Fibroblast of skin of scalp (primary cell): ENCODE data around the gene FAM237A. TPM values are rescaled to one million over a fixed set of nuclear protein-coding genes. Genes with fewer than 3 reads are reported as not detected.

Experiments
- DNase-seq: peaks from one replicate; pipeline ENCODE4 v3.0.0-alpha.2; 2013
- polyA plus RNA-seq, 2 experiments: library from polyadenylated mRNA; unstranded; fragments of 120-200 nt; gene quantifications; one replicate each; pipeline ENCODE4 v1.2.1, GENCODE V29; 2013; ENCODE audit not compliant: insufficient read length in 2 of 2

Gene FAM237A
- not detected for polyA plus RNA-seq (2013, experiment 1 of 2; ENCODE audit: insufficient read length)
- not detected for polyA plus RNA-seq (2013, experiment 2 of 2; ENCODE audit: insufficient read length)

DNA sequence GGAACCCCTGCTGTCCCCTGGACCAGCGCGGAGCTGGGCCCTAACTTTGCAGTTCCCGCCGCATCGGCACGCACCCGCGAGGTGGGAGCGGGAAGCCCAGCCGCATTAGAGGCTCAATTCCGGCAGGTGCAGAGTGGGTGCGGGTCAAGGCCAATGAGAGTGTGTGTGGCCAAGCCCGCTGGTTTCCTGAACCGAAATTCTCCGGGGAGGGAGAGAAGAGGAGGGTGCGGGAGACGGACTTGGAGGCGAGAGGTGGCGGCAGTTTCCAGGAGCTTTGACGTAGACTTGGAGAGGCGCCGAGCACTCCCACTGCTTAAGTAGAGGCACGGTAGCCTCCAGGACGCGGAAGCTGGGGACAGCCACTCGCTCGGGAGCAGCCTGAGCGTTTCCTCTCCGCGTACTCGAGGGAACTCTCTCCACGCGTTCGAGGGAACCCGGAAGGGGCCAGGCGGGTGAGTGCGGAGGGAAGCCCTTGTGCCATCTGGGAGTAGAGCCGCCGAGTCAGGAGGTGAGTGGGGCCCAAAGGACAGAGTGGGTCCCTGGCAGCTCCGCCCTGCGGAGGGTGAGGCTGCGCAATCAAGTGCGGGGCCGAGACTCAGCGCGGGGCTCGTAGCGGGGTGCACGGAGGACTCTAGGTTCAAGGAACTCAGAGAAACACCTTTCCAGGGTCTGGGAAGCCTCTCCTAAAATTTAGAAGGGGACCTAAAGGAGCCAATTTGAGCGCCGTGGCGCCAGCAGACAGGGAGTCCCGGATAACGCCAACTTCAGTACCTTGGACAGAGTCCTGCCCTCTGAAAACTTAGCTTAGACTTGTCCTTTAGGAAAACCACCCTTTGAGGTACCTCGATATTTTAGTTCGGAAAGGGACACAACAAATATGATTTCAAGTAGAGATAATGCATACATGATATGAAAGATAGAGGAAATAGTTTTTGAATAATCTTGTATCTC is at the start of gene FAM237A:
Gene FAM237A, plus strand, starts transcription at position 413 of the 951 bp plus-strand sequence. CDS start 1,750 bp downstream, outside the sequence.
- DNase-seq: peak; percentile 65

DNA sequence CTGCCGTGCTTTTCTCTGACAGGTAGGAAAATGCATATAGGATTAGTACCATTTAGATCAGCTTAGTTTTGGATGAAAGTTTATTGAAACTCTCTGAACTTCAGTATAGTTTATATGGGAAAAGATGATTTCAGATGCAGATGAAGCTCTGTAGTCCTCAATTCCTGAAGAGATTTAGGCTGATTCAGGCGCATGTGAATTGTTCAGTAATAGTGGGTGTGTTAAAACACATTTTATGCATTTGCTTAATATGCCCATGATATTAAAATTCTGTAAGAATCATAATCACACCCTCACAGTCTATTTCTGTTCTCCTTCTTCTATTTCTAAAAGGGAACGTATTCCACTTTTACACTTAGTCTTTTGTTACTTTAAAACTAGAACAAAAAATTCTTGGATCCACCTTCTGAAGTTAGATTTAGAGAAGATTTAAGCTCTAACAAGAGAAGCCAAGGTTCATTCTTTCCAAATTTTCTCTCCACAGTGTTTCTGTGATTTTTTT is 44.5 kb upstream of the FAM237A start:
- no peak for DNase-seq

DNA sequence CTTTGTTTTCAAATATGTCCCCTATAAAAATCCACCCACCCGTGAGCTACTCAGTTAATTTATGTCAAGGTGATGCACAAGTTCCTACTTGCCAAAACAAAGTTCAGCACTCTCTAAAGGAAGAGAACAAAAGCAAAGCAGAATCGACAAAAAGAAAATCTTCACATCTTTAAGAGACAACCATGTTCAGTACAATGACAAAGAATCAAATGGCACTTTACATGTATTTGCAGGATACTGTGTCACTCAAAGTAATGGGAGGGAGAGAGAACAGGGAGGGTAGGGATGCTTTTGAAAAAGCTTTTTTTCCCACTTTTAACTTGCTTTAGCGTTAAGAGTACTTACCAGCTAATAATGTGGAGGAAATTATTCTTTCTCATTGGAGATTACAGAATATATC is 39.0 kb upstream of the FAM237A start:
- no peak for DNase-seq

DNA sequence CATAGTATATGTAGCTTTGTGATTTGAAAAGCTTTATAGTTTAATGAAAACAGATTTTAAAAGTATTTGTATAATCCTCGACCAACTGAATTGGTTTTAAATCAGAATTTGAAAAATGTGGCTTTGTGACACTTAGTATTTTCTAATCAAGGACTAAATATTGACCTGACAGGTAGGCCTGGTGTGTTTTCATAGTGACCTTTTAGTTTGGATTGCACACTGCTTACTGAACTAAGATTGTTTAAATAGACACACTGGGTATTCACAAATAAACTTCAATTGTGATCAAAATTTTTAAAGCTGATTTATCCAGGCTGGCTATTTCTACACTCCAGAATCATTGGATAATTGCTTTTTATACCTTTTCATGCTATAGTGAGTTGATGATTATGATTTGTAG is 31.8 kb upstream of the FAM237A start:
- DNase-seq: no peak

DNA sequence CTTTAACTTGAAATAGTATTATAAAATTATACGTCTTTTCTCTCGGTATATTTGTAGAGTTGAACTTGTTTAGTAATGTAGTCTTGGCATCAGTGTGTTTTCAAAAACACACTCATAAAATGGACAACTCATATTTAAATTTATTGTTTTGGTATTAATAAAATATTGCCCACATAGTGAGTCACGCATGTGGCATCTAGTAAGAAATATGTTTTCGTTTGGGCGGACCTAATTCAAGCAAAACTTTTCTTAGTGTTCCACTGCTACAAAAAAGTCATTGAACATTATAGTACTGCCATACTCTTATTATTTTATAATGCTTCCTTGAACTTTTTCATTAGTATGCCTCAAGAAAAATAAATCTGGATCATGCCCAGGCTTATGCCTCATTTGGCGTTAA is 31.1 kb upstream of the FAM237A start:
- DNase-seq: no peak

DNA sequence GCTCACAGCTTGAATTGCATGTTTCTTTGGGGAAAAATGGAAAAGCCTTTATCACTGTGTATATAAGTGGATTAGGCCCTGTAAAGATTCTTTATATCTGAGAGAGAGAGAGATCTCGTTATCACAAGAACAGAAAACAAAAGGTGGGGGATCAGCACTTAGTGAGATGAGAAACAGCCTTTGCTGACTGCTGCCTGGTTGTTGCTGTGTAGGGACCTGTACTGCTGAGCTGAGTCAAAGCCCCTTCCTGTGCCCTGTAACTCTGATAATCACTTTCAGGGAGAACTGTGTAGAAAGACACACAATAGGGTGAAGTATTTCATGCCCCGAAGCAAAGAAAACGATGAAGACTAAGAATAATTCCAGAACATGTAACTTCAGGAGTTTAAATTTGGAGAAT is 30.6 kb upstream of the FAM237A start:
- DNase-seq: no peak

DNA sequence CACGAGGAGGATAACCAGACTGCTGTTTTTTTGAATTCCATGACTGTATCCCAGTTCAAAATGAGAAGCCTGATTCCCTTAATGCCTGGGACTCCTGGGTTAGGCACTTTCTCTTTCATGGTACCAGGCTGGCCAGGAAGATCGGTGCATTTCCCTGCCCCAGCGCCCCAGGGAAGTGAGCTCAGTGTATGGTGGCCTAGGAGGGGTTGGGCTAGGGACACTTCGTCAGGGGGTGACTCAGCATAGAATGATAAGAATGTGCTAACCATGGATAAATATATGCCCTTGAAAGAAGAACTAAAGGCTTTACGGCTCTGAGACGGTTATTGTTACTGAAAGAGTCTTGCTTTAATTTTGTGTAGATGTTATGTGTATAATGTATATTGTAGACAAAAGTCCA is 27.5 kb upstream of the FAM237A start:
- DNase-seq: peak; percentile 25

DNA sequence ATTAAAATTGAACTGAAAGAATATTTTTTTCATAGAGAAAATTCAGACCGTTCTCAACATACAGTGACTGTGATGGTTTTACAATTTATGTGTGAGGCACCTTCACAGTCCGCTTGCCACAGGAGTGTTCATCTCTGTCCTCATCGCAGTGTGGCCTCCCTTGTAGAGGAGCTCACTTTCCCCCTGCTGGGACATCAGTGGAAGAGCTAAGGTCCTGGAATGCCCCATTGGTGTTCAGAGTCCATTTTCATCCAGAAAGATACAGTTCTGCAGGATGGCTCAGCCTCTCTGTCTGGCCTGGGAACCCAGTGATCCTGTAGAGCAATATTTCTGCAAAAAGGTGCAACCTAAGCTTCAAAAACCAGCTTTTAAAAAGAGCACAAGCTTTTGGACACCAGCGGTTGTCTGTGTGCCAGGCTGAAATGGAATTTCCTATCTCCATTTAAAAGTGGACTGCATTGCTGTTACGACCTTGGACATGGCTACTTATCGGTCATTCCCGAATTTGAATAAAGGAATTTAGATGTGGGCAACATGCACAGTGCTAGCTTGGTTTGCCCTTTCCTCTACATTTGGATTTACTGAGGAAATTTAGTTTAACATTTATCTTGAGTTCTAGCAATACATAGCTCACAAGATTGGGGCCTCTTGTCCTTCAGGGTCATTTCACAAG is 26.7 kb upstream of the FAM237A start:
- no peak for DNase-seq

DNA sequence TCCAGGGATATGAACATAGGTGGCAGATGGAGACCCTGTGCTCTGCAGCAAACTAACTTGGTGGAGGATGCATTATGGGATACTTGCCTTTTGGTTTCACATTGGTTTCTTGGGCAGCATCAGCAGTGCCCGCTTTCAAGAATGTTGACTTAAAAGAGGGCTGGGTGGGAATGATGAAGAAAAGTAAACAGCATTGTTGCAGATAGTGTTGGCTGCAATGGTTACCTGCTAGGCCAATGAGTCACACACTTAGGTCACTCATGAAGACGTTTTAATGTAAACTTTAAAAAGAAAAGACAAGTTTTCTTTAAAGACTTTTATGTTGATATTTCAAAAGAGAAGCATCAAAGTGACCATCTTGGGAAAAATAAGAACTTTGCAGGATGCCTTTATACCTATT is 26.1 kb upstream of the FAM237A start:
- no peak for DNase-seq

DNA sequence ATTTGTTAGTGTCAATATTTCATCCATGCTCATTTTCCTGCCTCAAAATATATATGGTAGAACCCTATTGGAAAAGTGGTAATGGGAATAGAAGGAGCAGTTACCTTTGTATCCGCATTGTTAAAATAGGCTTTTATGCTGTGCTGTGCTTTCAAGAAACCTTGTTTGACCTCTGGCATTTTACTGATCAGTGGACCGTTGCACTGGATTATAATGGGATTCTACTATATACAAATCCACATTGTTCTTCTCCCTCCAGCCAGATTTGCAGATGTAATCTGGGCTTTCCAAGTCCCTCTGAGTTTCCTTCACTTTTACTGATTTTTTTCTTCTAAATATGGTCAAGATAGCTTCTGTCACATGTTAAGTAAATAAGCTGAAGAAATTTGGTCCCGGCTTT is 23.3 kb upstream of the FAM237A start:
- DNase-seq: no peak

DNA sequence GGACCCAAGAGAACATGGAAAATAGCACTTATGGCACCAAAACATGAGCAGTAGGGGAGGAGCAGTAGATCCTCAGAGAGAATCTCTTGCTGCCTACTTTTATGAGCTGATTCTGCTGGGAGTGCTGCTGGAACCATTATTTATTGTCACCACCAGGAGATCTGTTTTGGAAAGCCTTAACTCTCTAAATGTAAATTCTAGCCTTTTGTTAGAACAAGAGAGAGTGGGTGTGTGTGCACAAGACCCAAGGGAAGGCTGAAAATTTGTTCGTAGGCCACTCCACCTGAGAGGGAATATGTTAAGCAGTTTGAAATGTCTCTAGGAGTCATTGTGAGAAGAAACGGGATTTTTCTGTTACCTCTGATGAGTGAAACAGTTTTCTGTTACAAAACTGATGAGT is 16.2 kb upstream of the FAM237A start:
- DNase-seq: no peak

DNA sequence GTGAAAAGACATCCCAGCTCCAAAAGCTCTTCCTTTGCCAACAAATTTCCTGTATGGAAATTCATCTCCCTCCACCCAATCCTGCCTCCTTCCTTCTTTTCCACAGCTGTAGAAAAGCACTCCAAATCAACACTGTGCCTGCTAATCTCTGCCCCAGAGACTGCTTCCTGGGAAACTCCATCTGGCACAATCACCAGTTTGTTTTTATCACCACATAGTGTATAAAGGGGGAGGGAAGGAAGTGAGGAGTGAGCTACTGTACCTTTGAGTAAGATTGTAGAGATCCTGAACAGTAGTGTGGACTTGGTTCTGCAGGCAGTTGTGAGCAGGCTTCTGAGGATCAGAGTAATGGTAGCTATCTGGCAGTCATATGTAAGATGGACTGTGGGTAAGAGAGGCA is 14.7 kb upstream of the FAM237A start:
- DNase-seq: no peak

DNA sequence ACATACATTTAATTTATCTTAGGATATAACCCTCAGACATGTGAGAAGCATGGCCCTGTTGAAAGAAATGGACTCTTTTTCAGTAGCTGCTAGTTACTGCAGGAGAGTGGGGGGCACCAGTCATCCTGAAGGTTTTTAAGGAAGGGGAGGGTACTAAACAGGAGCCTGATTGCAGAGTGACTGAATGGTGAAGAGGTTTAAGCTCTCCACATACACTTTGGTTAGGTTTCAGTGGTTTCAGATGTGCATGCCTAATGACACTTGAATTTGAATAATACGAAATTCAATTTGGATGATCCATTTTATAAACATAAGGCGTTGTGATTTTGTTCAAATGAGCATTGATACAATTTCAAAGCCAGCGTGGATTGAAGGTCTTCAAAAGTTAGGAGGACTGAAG is 10.9 kb upstream of the FAM237A start:
- no peak for DNase-seq

DNA sequence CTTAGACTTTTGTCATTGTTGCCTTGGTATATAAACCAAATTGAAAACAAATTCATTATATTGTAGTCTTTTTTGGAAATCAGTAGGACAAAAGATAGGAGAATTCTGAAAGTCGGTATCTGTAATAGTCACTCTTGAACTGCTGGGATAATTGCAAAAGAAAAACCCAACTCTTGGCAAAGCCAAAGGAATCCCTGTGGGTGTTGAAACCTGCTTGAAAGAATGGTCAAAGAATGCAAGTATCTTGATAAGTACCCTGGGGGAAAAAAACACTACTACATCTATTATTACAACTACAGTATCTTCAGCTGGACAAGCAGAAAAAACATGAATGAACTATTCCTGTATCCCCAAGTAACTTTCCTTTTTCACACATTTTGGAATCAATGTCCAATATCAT is 7.3 kb upstream of the FAM237A start:
- DNase-seq: no peak

DNA sequence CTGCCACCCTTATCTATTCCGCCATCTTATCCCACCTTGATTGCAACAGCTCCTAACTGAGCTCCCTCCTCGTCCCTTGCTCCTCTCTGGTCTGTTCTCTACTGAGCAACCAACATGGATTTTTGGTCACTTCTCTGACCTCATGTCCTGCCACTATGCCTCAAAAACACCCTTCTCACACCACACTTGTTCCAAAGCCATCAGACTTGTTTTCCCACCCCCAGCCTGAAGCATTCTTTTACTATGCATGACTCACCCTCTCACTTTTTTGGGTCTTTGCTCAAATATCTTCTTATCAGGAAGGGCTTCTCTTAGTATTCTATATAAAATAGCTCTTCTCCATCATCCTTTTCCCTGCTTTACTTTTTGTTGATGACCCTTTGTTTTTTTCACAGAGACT is 2.7 kb upstream of the FAM237A start:
- no peak for DNase-seq

DNA sequence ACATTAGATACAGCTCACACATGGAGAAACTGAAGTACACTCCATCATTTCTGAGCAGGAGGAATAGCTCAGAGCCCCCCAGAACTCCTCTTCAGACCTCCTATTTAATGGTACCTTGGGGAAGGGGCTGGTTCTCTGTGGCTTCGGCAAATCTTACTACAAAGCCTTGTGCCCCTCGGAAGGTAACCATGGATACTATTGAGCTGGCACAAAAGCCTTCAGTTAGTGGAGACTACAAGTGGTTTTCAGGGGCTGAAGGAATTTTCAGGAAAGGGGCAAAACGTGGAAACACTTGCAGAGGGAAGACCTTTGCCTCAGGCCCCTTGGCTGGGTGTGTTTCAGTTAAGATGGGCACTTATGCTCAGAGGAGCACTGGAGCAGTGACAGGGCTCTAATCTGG is 1.1 kb upstream of the FAM237A start:
- DNase-seq: no peak

DNA sequence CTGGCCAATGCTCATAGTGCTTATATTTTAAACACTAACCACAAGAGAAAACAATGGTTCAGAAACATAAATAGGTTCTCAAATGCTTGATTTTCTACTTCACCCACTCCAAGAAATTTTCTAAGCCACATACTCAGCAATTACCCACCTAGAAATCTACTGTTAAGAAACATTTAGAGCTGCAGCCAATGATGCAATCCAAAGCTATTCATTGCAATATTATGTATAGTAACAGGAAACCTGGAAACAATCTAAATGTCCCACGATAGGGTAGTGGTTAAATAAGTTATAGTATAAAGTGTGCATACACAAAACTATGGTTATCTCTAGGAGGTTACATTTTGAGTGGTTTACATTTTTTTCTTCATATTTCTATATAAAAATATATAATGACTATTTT is 5.7 kb downstream of the FAM237A start:
- DNase-seq: peak; percentile 21

DNA sequence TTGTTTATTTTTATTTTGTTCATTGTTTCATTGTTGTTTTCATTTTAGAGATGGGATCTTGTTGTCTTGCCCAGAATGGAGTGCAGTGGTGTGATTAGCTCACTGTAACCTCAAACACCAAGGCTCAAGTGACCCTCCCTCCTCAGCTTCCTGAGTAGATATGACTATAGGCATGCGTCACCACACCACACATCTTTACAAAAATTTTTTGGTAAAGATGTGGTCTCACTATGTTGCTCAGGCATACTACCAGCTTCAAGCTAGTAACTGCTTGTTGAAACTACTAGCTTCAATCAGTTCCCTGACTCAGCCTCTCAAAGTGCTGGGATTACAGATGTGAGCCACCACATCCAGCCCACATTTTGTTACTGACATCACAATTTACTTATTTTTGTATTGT is 14.8 kb downstream of the FAM237A start:
- no peak for DNase-seq

DNA sequence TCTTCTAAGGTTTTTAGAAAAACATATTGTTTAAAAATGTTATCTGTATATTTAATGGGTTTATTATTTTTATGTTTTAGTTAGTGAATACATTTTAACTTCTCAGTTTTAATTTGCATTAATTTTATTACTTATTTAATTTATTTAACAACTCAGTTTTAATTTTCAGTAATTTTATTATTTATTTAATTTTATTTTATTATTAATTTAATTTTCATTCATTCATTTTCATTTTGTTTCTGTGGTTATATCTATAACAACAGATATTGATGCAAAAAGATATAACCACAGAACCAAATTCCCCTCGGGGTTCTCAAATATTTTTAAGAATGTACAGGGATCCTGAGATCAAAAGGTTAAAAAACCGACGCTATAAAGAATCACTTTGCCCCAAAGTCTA is 23.0 kb downstream of the FAM237A start:
- no peak for DNase-seq

DNA sequence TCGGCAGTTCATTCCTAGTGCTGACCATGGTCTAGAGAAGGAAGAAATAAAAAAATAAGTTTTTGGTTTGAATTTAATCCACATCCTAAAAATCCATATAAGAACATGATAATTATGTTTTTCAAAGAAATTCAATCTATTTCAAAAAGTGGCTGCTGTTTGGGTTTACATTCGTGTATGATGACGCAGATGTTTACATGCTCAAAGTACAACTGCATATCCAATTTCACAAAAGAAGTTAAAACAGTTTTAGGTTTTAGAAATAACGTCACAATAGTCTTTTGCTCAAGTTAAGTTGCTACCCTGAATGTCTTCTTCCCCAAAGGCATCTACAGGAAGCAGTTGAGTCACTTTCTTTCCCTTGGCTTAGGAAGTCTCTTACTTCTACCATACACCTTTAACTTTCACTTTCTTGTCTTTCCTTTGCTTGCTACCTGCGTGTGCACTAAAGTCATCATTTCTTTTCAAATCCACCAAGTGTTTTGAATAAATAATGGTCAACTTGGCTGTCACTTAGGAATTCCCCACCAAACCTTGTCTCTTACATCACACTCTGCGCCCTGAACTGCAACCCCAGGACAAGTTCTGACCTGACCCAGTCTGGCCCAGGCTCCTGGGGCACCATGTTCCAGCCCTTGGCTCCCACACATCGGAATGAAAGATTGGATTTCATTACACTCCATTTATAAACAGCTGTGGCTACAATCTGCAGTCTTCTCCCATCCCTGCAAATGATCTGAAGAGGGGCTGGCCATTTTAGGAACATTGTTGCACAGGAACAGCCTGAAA is 28.4 kb downstream of the FAM237A start:
- DNase-seq: no peak

DNA sequence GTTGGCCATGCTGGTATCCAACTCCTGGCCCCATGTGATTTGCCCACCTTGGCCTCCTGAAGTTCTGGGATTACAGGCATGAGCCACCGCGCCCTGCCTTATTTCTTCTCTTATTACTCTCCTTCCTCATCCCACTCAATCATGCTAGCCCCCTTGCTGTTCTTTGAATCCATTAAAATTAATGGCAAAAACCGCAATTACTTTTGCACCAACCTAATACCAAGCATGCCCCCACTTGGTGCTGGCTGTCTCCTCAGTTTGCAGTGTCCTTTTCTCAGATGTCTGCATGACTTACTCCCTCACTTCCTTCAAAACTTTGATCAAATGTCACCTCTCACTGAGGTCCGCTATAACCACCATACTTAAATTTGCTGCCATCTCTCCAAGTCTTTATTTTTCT is 41.3 kb downstream of the FAM237A start:
- no peak for DNase-seq

DNA sequence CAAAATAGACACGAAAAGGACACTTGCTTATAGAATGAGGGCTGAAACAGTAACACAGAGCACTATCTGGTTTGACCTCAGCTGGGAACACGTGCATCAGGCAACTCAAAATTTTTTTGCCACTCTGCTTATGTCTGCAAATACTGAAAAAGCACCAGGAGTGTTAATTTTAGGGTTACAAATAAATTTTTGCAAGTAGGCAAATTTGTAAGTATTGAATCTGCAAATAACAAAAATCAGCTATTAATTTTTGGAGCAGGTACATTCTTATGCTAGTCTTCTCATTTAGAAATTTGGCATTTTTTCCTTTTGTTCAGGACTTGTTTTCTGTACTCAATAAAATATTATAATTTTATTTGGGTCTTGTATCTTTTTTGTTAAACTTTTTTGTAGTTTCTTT is 46.2 kb downstream of the FAM237A start:
- DNase-seq: no peak

DNA sequence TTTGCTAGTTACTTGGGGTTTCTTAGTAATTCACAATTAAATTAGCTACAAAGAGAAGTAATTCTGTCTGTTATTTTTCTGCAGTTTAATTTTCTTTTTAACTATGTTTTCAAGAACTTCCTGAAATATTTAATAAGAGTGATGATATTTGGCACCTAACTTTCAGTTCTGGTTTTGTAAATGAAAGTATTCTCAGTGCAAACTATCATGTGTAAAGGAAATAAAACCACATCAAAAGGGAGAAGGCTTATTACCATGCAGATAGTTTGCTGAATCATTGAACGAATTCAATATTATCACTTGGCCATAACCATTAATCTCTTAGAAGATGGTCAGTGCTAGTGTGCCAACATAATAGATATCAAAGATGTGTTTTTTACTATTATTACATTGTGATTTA is 46.7 kb downstream of the FAM237A start:
- DNase-seq: no peak
